ENCODE data around the gene AZI2. TPM values are rescaled to one million over a fixed set of nuclear protein-coding genes. Genes with fewer than 3 reads are reported as not detected.

Gene AZI2, protein sequence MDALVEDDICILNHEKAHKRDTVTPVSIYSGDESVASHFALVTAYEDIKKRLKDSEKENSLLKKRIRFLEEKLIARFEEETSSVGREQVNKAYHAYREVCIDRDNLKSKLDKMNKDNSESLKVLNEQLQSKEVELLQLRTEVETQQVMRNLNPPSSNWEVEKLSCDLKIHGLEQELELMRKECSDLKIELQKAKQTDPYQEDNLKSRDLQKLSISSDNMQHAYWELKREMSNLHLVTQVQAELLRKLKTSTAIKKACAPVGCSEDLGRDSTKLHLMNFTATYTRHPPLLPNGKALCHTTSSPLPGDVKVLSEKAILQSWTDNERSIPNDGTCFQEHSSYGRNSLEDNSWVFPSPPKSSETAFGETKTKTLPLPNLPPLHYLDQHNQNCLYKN
- 77.8 to 80.6 TPM (median 79.4 TPM) in 3 replicates for total RNA-seq
- long read RNA-seq, full-length matches to known transcripts: 85 of 112 reads
- long read RNA-seq, partial matches to known transcripts: 23 of 112 reads
- long read RNA-seq, other reads (novel, unspliced or antisense): 4 of 112 reads

- Mint-ChIP-seq H3K4me1 (ENCODE audit: low read depth) (peaks cover 45% of the 10 kb centered on the region), H3K4me3 (ENCODE audit: unreplicated experiment) (peak within 1 kb of the TSS; percentile 88), H3K36me3 (ENCODE audit: low read depth) (peaks cover 6% of the 10 kb centered on the region)
Observed at GRCh38 chr3:28348629-28349468, at the start of gene AZI2, which contains the start of gene ZCWPW2. AZI2 (minus strand) TSS chr3:28348824; CDS start chr3:28340617, 8,207 bp downstream. ZCWPW2 (plus strand) TSS chr3:28348721; CDS start chr3:28413069, 64,348 bp downstream.

DNA sequence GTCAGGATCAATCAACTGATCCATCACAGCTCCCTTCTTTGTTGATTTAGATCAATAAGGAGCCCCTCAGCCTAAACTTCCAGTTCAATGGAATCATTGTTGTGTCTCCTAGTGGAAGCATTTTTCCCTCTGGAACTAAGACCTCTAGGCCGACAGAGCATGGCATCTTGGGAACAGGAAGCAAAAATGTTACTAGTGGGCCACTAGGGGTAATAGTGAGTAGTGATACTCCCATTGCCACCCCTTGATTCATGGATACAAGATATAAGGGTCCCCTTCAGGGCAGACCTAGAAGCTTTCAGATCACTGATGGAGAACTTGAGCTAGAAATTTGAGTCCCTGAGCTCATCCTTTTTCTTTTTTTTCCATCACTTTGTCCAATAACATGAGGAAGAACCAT lies 40.4 kb upstream of the AZI2 start:
- DNase-seq (ENCODE audit: low spot score): no peak
- peaks cover 40% of the 10 kb centered on the region for H3K9me3 Mint-ChIP-seq (ENCODE audit: low read depth)
- no peak overlapping the region for H3K27ac Mint-ChIP-seq (ENCODE audit: unreplicated experiment)
- H3K36me3 Mint-ChIP-seq (ENCODE audit: low read depth): peaks cover 20% of the 10 kb centered on the region
- no peaks in the 10 kb centered on the region for H3K27me3 Mint-ChIP-seq (ENCODE audit: low read depth)
- H3K4me3 Mint-ChIP-seq (ENCODE audit: unreplicated experiment): no peak overlapping the region
- no peak for TF ChIP-seq CTCF (IDR thresholded peaks at IDR 0.05)
- H3K4me1 Mint-ChIP-seq (ENCODE audit: low read depth): no peaks in the 10 kb centered on the region

More at GRCh38 chr3:28348629-28349468, at the start of gene AZI2, which contains the start of gene ZCWPW2:
- Mint-ChIP-seq H3K9me3 (ENCODE audit: low read depth) (peaks cover 10% of the 10 kb centered on the region), H3K27me3 (ENCODE audit: low read depth) (no peaks in the 10 kb centered on the region), H3K27ac (ENCODE audit: unreplicated experiment) (peak within 1 kb of the TSS; percentile 100)
- TF ChIP-seq CTCF (IDR thresholded peaks at IDR 0.05): peak; percentile 61
- peak; percentile 97 for DNase-seq (ENCODE audit: low spot score)

GRCh38 chr3:28386049-28386448 lies 37.4 kb upstream of the AZI2 start:
- Mint-ChIP-seq H3K36me3 (ENCODE audit: low read depth) (peaks cover under 1% of the 10 kb centered on the region), H3K9me3 (ENCODE audit: low read depth) (peaks cover 15% of the 10 kb centered on the region), H3K27ac (ENCODE audit: unreplicated experiment) (no peak overlapping the region), H3K4me3 (ENCODE audit: unreplicated experiment) (no peak overlapping the region), H3K4me1 (ENCODE audit: low read depth) (no peaks in the 10 kb centered on the region), H3K27me3 (ENCODE audit: low read depth) (no peaks in the 10 kb centered on the region)
- DNase-seq (ENCODE audit: low spot score): no peak
- no peak for TF ChIP-seq CTCF (IDR thresholded peaks at IDR 0.05)

- Mint-ChIP-seq H3K36me3 (ENCODE audit: low read depth) (peaks cover 3% of the 10 kb centered on the region), H3K4me1 (ENCODE audit: low read depth) (peaks cover 8% of the 10 kb centered on the region), H3K4me3 (ENCODE audit: unreplicated experiment) (no peak overlapping the region), H3K27ac (ENCODE audit: unreplicated experiment) (peak overlapping the region; percentile 7), H3K27me3 (ENCODE audit: low read depth) (no peaks in the 10 kb centered on the region), H3K9me3 (ENCODE audit: low read depth) (peaks cover 13% of the 10 kb centered on the region)
- no peak for TF ChIP-seq CTCF (IDR thresholded peaks at IDR 0.05)
- no peak for DNase-seq (ENCODE audit: low spot score)
Observed at GRCh38 chr3:28376424-28376823, 27.8 kb upstream of the AZI2 start.

GRCh38 chr3:28349469-28350000 lies 911 bp upstream of the AZI2 start:
- H3K27ac Mint-ChIP-seq (ENCODE audit: unreplicated experiment): peak overlapping the region; percentile 100
- no peak for DNase-seq (ENCODE audit: low spot score)
- peaks cover 8% of the 10 kb centered on the region for H3K36me3 Mint-ChIP-seq (ENCODE audit: low read depth)
- peaks cover 45% of the 10 kb centered on the region for H3K4me1 Mint-ChIP-seq (ENCODE audit: low read depth)
- peak; percentile 45 for TF ChIP-seq CTCF (IDR thresholded peaks at IDR 0.05)
- H3K4me3 Mint-ChIP-seq (ENCODE audit: unreplicated experiment): peak overlapping the region; percentile 88
- H3K27me3 Mint-ChIP-seq (ENCODE audit: low read depth): no peaks in the 10 kb centered on the region
- H3K9me3 Mint-ChIP-seq (ENCODE audit: low read depth): peaks cover 13% of the 10 kb centered on the region
